Anterior cingulate cortex (tissue), 58 donors: ENCODE data around the gene CPNE6.
"Not testable (repeated sequence)": the region's sequence is repeated elsewhere in the genome, so short reads cannot be mapped to it uniquely, and the experiment has no call there.

Experiments used
- DNase-seq, 58 donors: peaks; one replicate each; lab custom pipeline; 2025; lab: John Stamatoyannopoulos, UW

CPNE6 gene

GRCh38 chr14:24100197-24100981 is 29.0 kb downstream of the CPNE6 start:
- DNase-seq, result no peak

- DNase-seq, result no peak
Observed at GRCh38 chr14:24100982-24101494, 29.7 kb downstream of the CPNE6 start.

GRCh38 chr14:24102357-24103048 is 31.1 kb downstream of the CPNE6 start:
- no peak for DNase-seq

- no peak for DNase-seq
Observed at GRCh38 chr14:24103451-24103850, 32.1 kb downstream of the CPNE6 start.

GRCh38 chr14:24105609-24106239 is 34.4 kb downstream of the CPNE6 start:
- DNase-seq, result not testable (repeated sequence)

GRCh38 chr14:24106672-24107271 is 35.4 kb downstream of the CPNE6 start:
- DNase-seq, result no peak

GRCh38 chr14:24108336-24108874 is 37.0 kb downstream of the CPNE6 start:
- DNase-seq, result no peak

GRCh38 chr14:24110060-24110459 is 38.7 kb downstream of the CPNE6 start:
- DNase-seq, result no peak

GRCh38 chr14:24110523-24110922 is 39.2 kb downstream of the CPNE6 start:
- no peak for DNase-seq

- DNase-seq, result peak in 1 of 58 donors; percentile 56
Observed at GRCh38 chr14:24113379-24113800, 42.0 kb downstream of the CPNE6 start.

- peak in 57 of 58 donors; percentile 61 to 97 (median 85) for DNase-seq
Observed at GRCh38 chr14:24113801-24114531, 42.6 kb downstream of the CPNE6 start.

GRCh38 chr14:24114532-24115421 is 43.4 kb downstream of the CPNE6 start, which contains the start of the genes DCAF11 and NRL:
Gene DCAF11, plus strand, starts transcription at chr14:24114777. Its CDS starts 818 bp downstream, at chr14:24115595.
Gene NRL, minus strand, starts transcription at chr14:24114949. Its CDS starts 32,101 bp downstream, at chr14:24082848.
- DNase-seq, result peak; percentile 97 to 100 (median 100)

GRCh38 chr14:24115422-24116127 is 44.2 kb downstream of the CPNE6 start:
- DNase-seq, result peak in 1 of 58 donors; percentile 49

- no peak for DNase-seq
Observed at GRCh38 chr14:24116128-24116814, 44.9 kb downstream of the CPNE6 start.

GRCh38 chr14:24117179-24117578 is 45.8 kb downstream of the CPNE6 start:
- DNase-seq, result no peak

- DNase-seq, result no peak
Observed at GRCh38 chr14:24119691-24120090, 48.3 kb downstream of the CPNE6 start.

GRCh38 chr14:24121210-24121609 is 49.8 kb downstream of the CPNE6 start:
- no peak for DNase-seq
